ENCODE measurements around the gene RNF130. TPM values are rescaled to one million over a fixed set of nuclear protein-coding genes. Genes with fewer than 3 reads are reported as not detected.
"Not testable (repeated sequence)": the region's sequence is repeated elsewhere in the genome, so short reads cannot be mapped to it uniquely, and the experiment has no call there.

Gene RNF130
- total RNA-seq, 1 donor from 2014 or later, result 67.3 TPM

- TF ChIP-seq CTCF (IDR thresholded peaks at IDR 0.05; ENCODE audit: unreplicated experiment), result no peak
- Mint-ChIP-seq H3K27me3 (ENCODE audit: unreplicated experiment) (peaks cover 5% of the 10 kb centered on the region), H3K4me1 (ENCODE audit: unreplicated experiment) (no peaks in the 10 kb centered on the region), H3K36me3 (ENCODE audit: low read depth, unreplicated experiment) (peaks cover 29% of the 10 kb centered on the region), H3K27ac (ENCODE audit: unreplicated experiment) (no peak overlapping the region), H3K9me3 (ENCODE audit: unreplicated experiment) (no peaks in the 10 kb centered on the region), H3K4me3 (ENCODE audit: unreplicated experiment) (no peak overlapping the region)
- DNase-seq (ENCODE audit: low spot score), result no peak
Measured at GRCh38 chr5:179960204-179960831, 111.2 kb downstream of the RNF130 start.

GRCh38 chr5:179959641-179960040 is 111.9 kb downstream of the RNF130 start:
- H3K9me3 Mint-ChIP-seq (ENCODE audit: unreplicated experiment), result no peaks in the 10 kb centered on the region
- peaks cover 5% of the 10 kb centered on the region for H3K27me3 Mint-ChIP-seq (ENCODE audit: unreplicated experiment)
- H3K4me1 Mint-ChIP-seq (ENCODE audit: unreplicated experiment), result no peaks in the 10 kb centered on the region
- H3K27ac Mint-ChIP-seq (ENCODE audit: unreplicated experiment), result no peak overlapping the region
- no peak overlapping the region for H3K4me3 Mint-ChIP-seq (ENCODE audit: unreplicated experiment)
- no peak for TF ChIP-seq CTCF (IDR thresholded peaks at IDR 0.05; ENCODE audit: unreplicated experiment)
- peaks cover 28% of the 10 kb centered on the region for H3K36me3 Mint-ChIP-seq (ENCODE audit: low read depth, unreplicated experiment)
- no peak for DNase-seq (ENCODE audit: low spot score)

GRCh38 chr5:179959118-179959517 is 112.4 kb downstream of the RNF130 start:
- H3K9me3 Mint-ChIP-seq (ENCODE audit: unreplicated experiment), result not testable (repeated sequence)

GRCh38 chr5:179955630-179956029 is 115.9 kb downstream of the RNF130 start:
- no peak for TF ChIP-seq CTCF (IDR thresholded peaks at IDR 0.05; ENCODE audit: unreplicated experiment)
- H3K9me3 Mint-ChIP-seq (ENCODE audit: unreplicated experiment), result no peaks in the 10 kb centered on the region
- no peak overlapping the region for H3K27ac Mint-ChIP-seq (ENCODE audit: unreplicated experiment)
- peaks cover 13% of the 10 kb centered on the region for H3K36me3 Mint-ChIP-seq (ENCODE audit: low read depth, unreplicated experiment)
- no peaks in the 10 kb centered on the region for H3K4me1 Mint-ChIP-seq (ENCODE audit: unreplicated experiment)
- no peak overlapping the region for H3K4me3 Mint-ChIP-seq (ENCODE audit: unreplicated experiment)
- DNase-seq (ENCODE audit: low spot score), result no peak
- peaks cover 1% of the 10 kb centered on the region for H3K27me3 Mint-ChIP-seq (ENCODE audit: unreplicated experiment)

More at GRCh38 chr5:179959118-179959517, 112.4 kb downstream of the RNF130 start:
- peaks cover 31% of the 10 kb centered on the region for H3K36me3 Mint-ChIP-seq (ENCODE audit: low read depth, unreplicated experiment)
- H3K4me1 Mint-ChIP-seq (ENCODE audit: unreplicated experiment); H3K27me3 Mint-ChIP-seq (ENCODE audit: unreplicated experiment); DNase-seq (ENCODE audit: low spot score); H3K4me3 Mint-ChIP-seq (ENCODE audit: unreplicated experiment); H3K27ac Mint-ChIP-seq (ENCODE audit: unreplicated experiment): not testable (repeated sequence)

- H3K27me3 Mint-ChIP-seq (ENCODE audit: unreplicated experiment), result peaks cover 1% of the 10 kb centered on the region
- H3K27ac Mint-ChIP-seq (ENCODE audit: unreplicated experiment), result no peak overlapping the region
- H3K36me3 Mint-ChIP-seq (ENCODE audit: low read depth, unreplicated experiment), result peaks cover 13% of the 10 kb centered on the region
- H3K9me3 Mint-ChIP-seq (ENCODE audit: unreplicated experiment), result no peaks in the 10 kb centered on the region
- no peak for DNase-seq (ENCODE audit: low spot score)
- no peaks in the 10 kb centered on the region for H3K4me1 Mint-ChIP-seq (ENCODE audit: unreplicated experiment)
- no peak for TF ChIP-seq CTCF (IDR thresholded peaks at IDR 0.05; ENCODE audit: unreplicated experiment)
- no peak overlapping the region for H3K4me3 Mint-ChIP-seq (ENCODE audit: unreplicated experiment)
Measured at GRCh38 chr5:179955062-179955461, 116.5 kb downstream of the RNF130 start.
